ENCODE results near the gene B3GNT9.
"Not testable (repeated sequence)": the region's sequence is repeated elsewhere in the genome, so short reads cannot be mapped to it uniquely, and the experiment has no call there.

The B3GNT9 gene

GRCh38 chr16:67149276-67150046, 1.3 kb downstream of the B3GNT9 start:
- DNase-seq = no peak

- DNase-seq = no peak
Observed at GRCh38 chr16:67148656-67149275, 2.0 kb downstream of the B3GNT9 start.

GRCh38 chr16:67148221-67148620, 2.6 kb downstream of the B3GNT9 start:
- no peak for DNase-seq

- DNase-seq = no peak
Observed at GRCh38 chr16:67147437-67148140, 3.2 kb downstream of the B3GNT9 start.

- DNase-seq = no peak
Observed at GRCh38 chr16:67146523-67147357, 4.1 kb downstream of the B3GNT9 start.

GRCh38 chr16:67145746-67146145, 5.1 kb downstream of the B3GNT9 start:
- no peak for DNase-seq

- DNase-seq = no peak
Observed at GRCh38 chr16:67144943-67145342, 5.9 kb downstream of the B3GNT9 start.

GRCh38 chr16:67142342-67142741, 8.5 kb downstream of the B3GNT9 start:
- no peak for DNase-seq

- no peak for DNase-seq
Observed at GRCh38 chr16:67141391-67141790, 9.4 kb downstream of the B3GNT9 start.

- DNase-seq = no peak
Observed at GRCh38 chr16:67137605-67138004, 13.2 kb downstream of the B3GNT9 start.

- no peak for DNase-seq
Observed at GRCh38 chr16:67129422-67129821, 21.4 kb downstream of the B3GNT9 start.

GRCh38 chr16:67128887-67129286, 21.9 kb downstream of the B3GNT9 start:
- no peak for DNase-seq

- no peak for DNase-seq
Observed at GRCh38 chr16:67128417-67128816, 22.4 kb downstream of the B3GNT9 start.

- not testable (repeated sequence) for DNase-seq
Observed at GRCh38 chr16:67122799-67123198, 28.0 kb downstream of the B3GNT9 start.

GRCh38 chr16:67120025-67120424, 30.8 kb downstream of the B3GNT9 start:
- no peak for DNase-seq

- no peak for DNase-seq
Observed at GRCh38 chr16:67117716-67118115, 33.1 kb downstream of the B3GNT9 start.

- DNase-seq = peak in 1 of 2 donors; percentile 5
Observed at GRCh38 chr16:67116388-67117311, 34.1 kb downstream of the B3GNT9 start.

- no peak for DNase-seq
Observed at GRCh38 chr16:67115639-67116038, 35.2 kb downstream of the B3GNT9 start.

GRCh38 chr16:67114793-67115192, 36.0 kb downstream of the B3GNT9 start:
- DNase-seq = no peak

GRCh38 chr16:67112591-67113399, 38.0 kb downstream of the B3GNT9 start:
- no peak for DNase-seq

GRCh38 chr16:67111951-67112444, 38.8 kb downstream of the B3GNT9 start:
- DNase-seq = no peak

All from CD4-positive, alpha-beta T cell treated with Interleukin-1 beta for 1 hour (primary cell).